Renal cortex interstitium (tissue), 11 donors: ENCODE data around the gene DCAF15. TPM values are rescaled to one million over a fixed set of nuclear protein-coding genes. Genes with fewer than 3 reads are reported as not detected.
A peak's percentile ranks its signal among the peaks of the same experiment; 100 is the strongest.

Source experiments
- DNase-seq, 11 donors: peaks; one replicate each; pipeline ENCODE4 v3.0.0-alpha.2; 2013; ENCODE audit warnings: low read depth in 9 of 11, low spot score in 4 of 11; ENCODE audit errors: extremely low read depth in 1 of 11
- polyA plus RNA-seq, 3 donors: library from polyadenylated mRNA; unstranded; fragments of 120-200 nt; gene quantifications; one replicate each; pipeline ENCODE4 v1.2.1, GENCODE V29; 2013; ENCODE audit not compliant: insufficient read length in 3 of 3

Gene DCAF15
- polyA plus RNA-seq, 3 donors = 25.7 to 37.5 (median 35.7) TPM

GRCh38 chr19:13983213-13983889, 31.0 kb downstream of the DCAF15 start:
- DNase-seq = no peak

- no peak for DNase-seq
Observed at GRCh38 chr19:13984186-13984585, 31.9 kb downstream of the DCAF15 start.

- DNase-seq = no peak
Observed at GRCh38 chr19:13984875-13985741, 32.8 kb downstream of the DCAF15 start.

- DNase-seq = no peak
Observed at GRCh38 chr19:13985771-13986347, 33.5 kb downstream of the DCAF15 start.

- DNase-seq = peak in 2 of 11 donors; percentile 44 to 61
Observed at GRCh38 chr19:13986348-13986904, 34.1 kb downstream of the DCAF15 start.

GRCh38 chr19:13987101-13987890, 35.0 kb downstream of the DCAF15 start:
- DNase-seq = no peak

GRCh38 chr19:13989487-13989886, 37.2 kb downstream of the DCAF15 start:
- DNase-seq = no peak

- no peak for DNase-seq
Observed at GRCh38 chr19:13990085-13990484, 37.8 kb downstream of the DCAF15 start.

GRCh38 chr19:13992025-13992424, 39.7 kb downstream of the DCAF15 start:
- DNase-seq = no peak

- no peak for DNase-seq
Observed at GRCh38 chr19:13993590-13994300, 41.4 kb downstream of the DCAF15 start.

- DNase-seq = no peak
Observed at GRCh38 chr19:13995017-13995728, 42.9 kb downstream of the DCAF15 start.

GRCh38 chr19:13995878-13996765, 43.8 kb downstream of the DCAF15 start:
- no peak for DNase-seq

GRCh38 chr19:13996928-13997630, 44.8 kb downstream of the DCAF15 start:
- DNase-seq = no peak

- DNase-seq = no peak
Observed at GRCh38 chr19:13997631-13997962, 45.3 kb downstream of the DCAF15 start.

- DNase-seq = no peak
Observed at GRCh38 chr19:13998426-13998825, 46.1 kb downstream of the DCAF15 start.

- no peak for DNase-seq
Observed at GRCh38 chr19:13999085-13999484, 46.8 kb downstream of the DCAF15 start.
